ENCODE measurements around the gene HLA-DPB1.

The HLA-DPB1 gene

GRCh38 chr6:33105386-33105785 is 29.6 kb downstream of the HLA-DPB1 start:
- no peak for DNase-seq

GRCh38 chr6:33105916-33106871 is 30.4 kb downstream of the HLA-DPB1 start:
- no peak for DNase-seq

GRCh38 chr6:33107641-33108040 is 31.9 kb downstream of the HLA-DPB1 start:
- no peak for DNase-seq

- DNase-seq, result no peak
These were observed 32.5 kb downstream of the HLA-DPB1 start for GRCh38 chr6:33108307-33108706.

GRCh38 chr6:33112148-33112547 is 36.4 kb downstream of the HLA-DPB1 start:
- DNase-seq, result peak; percentile 11

GRCh38 chr6:33113755-33114154 is 38.0 kb downstream of the HLA-DPB1 start:
- DNase-seq, result no peak

DNA sequence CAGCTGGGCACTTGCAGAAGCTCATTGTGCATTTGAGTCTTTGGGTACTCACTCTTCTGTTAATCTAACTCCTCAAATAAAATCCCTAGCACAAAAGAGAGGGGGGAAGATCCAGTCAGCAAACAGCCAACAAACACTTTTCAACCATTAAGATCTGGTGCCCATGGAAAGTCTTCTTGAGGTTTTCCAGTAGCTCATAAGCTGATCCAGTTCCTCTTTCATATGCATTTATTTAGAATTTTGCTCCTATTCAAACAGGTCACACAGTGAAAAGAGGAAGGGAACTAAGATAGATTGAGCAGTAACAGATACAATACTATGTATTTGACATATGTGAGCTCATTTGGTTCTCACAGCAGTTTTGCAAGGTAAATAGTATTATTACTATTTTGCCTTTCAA is 38.6 kb downstream of the HLA-DPB1 start:
- DNase-seq, result no peak

- no peak for DNase-seq
These were observed 40.6 kb downstream of the HLA-DPB1 start for GRCh38 chr6:33116417-33116816.

GRCh38 chr6:33116841-33117711 is 41.3 kb downstream of the HLA-DPB1 start:
- DNase-seq, result no peak

DNA sequence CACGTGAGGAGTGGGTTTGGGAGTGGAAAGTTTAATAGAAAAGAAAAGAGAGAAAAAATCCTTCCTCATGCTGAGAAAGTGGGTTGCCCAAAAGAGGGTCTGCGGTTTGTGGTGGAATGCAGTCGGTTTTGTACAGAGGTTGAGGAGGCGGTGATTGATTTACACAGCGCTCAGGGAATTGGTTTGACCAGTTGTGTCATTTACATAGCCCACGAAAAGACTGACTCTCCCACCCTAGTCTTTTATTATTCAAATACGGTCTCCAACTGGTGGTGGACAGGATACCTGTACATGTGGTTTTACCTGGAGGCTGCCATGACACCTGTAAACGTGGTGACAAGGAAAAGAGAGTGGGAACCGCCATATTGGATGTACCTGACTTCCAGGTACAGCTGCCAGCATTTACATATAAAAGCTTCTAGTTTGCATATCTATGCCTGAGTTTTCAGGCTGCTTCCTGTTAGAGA is 42.1 kb downstream of the HLA-DPB1 start:
- DNase-seq, result no peak

- peak; percentile 35 for DNase-seq
These were observed 42.8 kb downstream of the HLA-DPB1 start for GRCh38 chr6:33118525-33119123.

GRCh38 chr6:33120001-33120400 is 44.2 kb downstream of the HLA-DPB1 start:
- DNase-seq, result no peak

GRCh38 chr6:33123181-33123580 is 47.4 kb downstream of the HLA-DPB1 start:
- no peak for DNase-seq

- peak; percentile 24 for DNase-seq
These were observed 48.1 kb downstream of the HLA-DPB1 start for GRCh38 chr6:33123732-33124524.

DNA sequence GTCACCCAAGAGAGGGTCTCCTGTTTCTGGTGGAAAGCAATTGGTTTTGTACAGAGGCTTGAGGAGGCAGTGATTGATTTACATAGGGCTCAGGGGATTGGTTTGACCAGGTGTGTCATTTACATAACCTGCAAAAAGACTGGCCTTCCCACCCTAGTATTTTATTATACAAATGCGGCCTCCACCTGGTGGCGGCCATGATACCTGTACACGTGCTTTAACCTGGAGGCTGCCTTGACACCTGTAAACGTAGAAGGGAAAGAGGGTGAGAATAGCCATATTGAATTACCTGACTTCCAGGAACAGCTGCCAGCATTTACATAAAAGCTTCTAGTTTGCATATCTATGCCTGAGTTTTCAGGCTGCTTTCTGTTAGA is 48.7 kb downstream of the HLA-DPB1 start:
- no peak for DNase-seq

DNA sequence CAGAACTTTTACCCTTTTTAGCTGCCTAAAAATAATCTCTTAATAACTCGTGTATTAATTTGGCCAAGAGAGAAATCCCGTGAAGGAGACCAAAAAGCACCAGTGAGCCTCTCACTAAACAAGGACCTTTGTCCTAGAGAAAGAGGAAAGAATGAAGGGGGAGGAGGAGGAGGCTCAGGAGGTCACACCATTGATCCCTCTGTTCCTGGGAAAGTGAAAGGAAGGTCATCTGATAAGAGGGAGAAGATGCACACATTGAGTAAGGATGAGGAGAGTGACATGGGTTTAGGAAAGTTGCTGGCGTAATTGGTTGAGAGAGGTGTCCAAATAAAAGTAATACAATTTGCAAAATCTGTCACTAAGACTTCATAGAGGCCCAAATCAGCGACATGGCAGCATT is 49.2 kb downstream of the HLA-DPB1 start:
- no peak for DNase-seq

- DNase-seq, result no peak
These were observed 50.4 kb downstream of the HLA-DPB1 start for GRCh38 chr6:33126101-33126714.

GRCh38 chr6:33128318-33128717 is 52.5 kb downstream of the HLA-DPB1 start:
- DNase-seq, result no peak

DNA sequence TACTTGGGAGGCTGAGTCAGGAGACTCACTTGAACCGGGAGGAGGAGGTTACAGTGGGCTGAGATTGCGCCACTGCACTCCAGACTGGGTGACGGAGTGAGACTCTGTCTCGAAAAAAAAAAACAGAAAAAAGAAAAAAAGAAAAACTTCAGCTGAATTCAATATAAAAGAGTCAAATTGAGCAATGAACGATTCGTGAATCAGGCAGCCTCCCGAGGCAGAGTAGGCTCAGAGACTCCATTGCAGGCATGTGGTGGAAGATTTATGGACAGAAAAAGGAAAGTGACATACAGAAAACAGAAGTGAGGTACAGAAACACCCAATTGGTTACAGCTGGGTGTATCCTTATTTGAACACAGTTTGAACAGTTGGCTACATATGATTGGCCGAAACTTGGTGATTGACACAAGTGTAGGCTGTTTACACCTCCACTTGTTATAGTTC is 56.3 kb downstream of the HLA-DPB1 start:
- DNase-seq, result no peak

- DNase-seq, result no peak
These were observed 60.6 kb downstream of the HLA-DPB1 start for GRCh38 chr6:33136310-33136900.

Measured in NCI-H1694 treated with DMSO at 0.1 percent for 48 hours (cell line).